IPS DF 19.7 (cell line): Measurements from ENCODE around the gene EFCC1.
"Not testable (repeated sequence)": the region's sequence is repeated elsewhere in the genome, so short reads cannot be mapped to it uniquely, and the experiment has no call there.

Experiments used
- DNase-seq: peaks from one replicate; pipeline ENCODE4 v3.0.0-alpha.2; 2013; ENCODE audit warnings: low read depth, low spot score

Gene EFCC1

DNA sequence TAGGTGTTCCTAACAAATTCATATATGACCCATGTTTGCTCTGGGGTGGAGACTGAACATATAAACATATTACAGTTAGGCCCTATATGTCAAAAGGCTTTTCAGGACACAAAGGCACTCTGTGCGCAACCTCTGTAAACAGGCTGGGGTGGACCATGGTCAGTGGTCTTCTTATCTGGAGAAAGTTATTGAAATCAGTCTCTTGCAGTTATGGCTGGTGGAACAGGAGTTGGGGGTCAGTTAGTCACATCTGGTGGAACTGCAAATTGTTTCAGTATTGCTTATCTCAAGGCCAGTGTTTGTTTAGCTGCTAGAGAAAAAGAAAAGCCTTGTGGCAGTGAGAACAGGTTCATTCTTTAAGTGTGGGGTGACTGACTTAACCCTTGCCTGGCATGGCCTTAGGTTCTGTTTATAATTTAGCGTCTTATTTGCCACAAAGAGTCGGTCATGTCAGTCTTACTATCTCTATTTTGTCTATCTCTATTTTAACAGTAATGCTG, 53.6 kb downstream of the EFCC1 start:
- no peak for DNase-seq

- DNase-seq, result no peak
Measured at GRCh38 chr3:129056451-129057173, 55.5 kb downstream of the EFCC1 start.

GRCh38 chr3:129057249-129057648, 56.1 kb downstream of the EFCC1 start:
- no peak for DNase-seq

DNA sequence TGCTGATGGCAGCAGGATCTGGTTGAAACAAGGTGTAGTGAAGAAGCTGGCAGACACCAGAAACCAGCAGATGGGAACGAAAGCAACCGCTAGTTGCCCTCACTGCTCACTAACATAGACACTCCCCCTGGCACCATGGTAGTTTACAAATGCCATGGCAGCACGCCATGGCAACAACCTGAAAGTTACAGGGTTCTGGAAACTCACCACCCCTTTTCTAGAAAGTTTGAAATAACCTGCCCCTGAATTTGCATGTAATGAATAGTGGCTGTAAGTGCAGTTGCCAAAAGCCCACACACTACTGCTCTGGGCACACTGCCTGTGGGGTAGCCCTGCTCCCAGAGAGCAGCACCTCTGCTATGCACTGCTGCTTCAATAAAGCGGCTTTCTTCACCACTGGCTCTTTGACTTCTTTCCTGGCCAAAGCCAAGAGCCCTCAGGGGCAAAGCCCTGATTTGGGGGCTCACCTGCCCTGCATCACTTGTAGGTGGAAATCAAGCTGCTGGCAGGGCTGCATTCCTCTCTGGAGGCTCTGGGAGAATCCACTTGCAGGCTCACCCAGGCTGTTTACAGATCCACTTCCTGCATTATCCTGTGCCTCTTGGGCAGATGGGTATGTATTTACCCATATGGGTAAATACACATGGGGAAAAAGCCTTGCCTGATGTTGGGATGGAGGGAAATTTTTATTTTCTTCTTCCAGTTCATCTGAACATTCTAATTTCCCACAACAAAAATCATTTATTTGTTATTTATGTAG, 57.5 kb downstream of the EFCC1 start:
- no peak for DNase-seq

DNA sequence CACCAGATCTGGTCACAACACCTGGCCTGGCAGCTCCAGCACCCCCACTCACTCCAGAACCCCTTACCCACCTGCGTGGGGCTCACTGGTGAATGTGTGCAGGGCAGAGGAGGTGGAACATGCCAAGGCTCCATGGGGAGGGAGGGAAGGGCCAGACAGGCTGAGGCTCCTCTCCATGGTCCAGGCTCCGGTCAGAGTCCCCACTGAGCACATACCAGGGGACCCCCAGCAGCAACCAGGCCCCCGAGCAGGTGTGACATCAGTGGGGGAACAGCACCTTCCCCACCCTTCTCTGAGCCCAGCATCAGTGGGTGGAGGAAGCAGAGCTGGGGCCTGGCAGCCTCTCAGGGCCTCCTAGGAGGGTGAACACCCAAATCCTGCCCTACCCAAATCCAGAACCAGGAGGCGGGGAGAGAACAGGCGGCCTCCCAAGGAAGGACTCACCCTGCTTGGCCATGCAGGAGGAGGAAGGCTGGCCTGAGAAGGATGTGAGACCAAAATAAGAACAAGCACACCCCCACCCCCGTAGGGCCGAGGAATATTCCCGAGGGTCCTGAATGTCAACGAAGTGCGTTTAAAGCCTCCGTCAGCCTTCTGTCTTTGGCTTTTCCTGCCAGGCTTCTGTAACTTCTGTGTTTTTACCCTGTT, 58.3 kb downstream of the EFCC1 start:
- DNase-seq, result no peak

DNA sequence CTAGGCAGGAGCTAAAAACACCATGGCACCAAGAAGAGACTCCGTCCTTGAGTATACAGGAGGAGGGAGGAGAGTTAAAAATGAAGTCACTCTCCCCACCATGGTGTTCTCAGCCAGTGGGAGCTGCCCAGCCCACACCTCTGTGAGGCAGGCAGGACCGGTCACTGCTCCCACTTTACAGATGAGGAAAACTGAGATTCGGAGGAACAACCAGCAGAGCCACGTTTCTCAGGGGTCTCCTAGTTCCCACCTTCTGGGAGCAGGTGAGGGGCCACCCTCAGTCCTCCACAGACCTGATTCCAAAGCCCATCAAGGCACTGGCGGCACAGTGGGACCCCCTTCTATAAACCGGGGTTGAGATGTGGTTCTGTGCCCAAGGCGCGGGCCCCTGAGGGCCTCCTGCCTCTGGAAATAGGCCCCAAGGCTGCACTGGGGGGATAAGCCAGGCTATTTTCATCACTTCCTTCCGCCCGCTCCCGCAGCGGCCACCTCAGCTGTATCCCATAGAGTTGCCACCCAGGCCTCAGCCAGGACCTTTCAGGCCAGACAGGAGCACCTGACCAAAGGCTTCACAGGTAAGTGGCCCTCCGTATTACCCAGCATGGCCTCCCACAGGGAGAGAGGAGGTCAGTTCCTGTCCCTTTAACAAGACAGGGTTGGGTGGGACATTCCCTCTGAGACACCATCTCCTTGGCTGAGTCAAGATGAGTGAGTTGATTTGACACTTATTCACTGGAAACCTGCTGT, 59.3 kb downstream of the EFCC1 start, which contains the start of gene GP9:
GP9 (plus strand) TSS at position 504 of the 747 bp plus-strand sequence. CDS start 961 bp downstream, outside the sequence.
- no peak for DNase-seq

- DNase-seq, result no peak
Measured at GRCh38 chr3:129061023-129061887, 60.2 kb downstream of the EFCC1 start.

DNA sequence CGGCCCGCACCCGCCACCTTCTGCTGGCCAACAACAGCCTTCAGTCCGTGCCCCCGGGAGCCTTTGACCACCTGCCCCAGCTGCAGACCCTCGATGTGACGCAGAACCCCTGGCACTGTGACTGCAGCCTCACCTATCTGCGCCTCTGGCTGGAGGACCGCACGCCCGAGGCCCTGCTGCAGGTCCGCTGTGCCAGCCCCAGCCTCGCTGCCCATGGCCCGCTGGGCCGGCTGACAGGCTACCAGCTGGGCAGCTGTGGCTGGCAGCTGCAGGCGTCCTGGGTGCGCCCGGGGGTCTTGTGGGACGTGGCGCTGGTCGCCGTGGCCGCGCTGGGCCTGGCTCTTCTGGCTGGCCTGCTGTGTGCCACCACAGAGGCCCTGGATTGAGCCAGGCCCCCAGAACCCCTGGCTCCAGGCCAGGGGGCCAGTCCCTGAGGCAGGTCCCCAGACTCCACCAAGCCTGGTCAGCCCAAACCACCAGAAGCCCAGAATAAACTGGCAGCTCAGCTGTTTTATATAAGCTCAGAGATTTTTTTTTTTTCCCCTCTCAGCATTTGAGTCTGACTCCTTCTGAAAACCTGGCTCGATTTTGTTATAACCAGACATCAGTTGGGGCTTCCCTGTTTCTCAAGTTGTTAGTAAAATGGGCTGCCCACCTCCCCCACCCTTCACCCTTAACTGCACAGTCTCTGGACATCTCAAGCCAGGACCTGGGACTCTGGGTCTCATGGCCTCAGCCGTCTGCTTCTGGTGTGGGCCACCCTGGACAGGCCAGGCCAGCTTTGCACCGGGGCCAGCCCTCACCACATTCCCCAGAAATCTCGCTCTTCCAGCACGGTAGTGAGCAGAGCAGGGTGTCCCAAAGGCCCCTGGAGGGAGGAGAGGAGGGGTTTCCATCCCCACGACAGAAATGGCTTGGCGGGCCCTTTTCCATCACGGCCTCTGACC, 61.1 kb downstream of the EFCC1 start:
- no peak for DNase-seq

- no peak for DNase-seq
Measured at GRCh38 chr3:129063091-129063640, 62.1 kb downstream of the EFCC1 start.

DNA sequence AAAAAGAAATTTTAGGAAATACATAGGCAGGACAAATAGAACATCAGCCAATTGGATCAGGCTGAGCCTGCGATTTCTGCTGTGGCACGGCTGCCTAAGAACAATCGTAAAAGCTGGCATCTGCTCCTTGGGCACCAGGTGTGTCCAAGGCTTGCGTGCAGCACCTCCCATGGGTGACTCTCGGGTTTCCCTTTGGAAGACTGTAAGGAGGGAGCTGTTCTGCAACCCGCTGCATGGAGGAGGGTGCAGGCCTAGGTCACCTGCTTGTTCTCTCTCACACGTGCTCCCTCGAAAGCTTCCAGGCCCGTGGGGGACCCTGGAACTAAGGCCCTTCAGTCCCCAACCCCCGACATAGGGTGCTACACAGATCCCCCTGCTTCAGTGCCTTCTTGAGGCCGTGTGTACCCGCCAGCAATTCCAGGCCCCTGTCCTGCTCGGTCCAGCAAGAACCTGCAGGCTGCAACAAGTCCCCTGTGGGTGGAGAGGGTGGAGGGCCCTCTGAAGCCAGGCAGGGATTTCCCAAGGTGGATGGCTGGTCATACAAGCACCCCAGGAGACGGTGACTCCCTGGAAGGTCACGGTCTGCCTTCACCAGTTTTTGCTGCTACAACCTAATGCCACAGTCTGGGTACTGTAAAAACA, 62.9 kb downstream of the EFCC1 start:
- no peak for DNase-seq

DNA sequence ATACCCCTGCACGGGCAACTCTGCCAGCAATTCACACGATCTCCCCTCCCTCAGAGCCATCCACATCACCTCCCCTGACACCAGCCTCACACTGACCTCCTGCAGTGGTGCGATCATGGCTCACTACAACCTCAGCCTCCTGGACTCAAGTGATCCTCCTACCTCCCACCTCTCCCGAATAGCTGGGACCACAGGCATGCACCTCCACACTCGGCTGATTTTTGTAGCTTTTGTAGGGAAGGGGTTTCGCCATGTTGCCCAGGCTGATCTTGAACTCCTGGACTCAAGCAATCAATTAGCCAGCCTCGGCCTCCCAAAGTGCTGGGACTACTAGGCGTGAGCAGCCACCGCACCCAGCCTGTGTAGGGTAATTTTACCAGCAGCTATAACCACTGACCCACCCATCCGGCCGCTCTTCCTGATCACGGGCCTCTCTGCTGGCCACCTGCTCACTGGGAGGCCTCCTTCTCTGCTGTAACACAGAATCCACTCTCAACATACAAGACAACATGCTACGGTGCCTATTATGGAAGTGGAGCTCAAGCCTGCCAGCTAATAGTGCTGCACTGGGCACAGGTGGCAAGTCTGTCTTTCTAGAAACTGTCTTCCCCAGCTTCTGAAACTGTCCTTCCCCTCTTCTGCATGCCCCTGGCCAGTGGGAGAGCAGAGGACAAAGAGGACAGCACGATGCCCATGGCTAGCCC, 64.1 kb downstream of the EFCC1 start:
- no peak for DNase-seq

DNA sequence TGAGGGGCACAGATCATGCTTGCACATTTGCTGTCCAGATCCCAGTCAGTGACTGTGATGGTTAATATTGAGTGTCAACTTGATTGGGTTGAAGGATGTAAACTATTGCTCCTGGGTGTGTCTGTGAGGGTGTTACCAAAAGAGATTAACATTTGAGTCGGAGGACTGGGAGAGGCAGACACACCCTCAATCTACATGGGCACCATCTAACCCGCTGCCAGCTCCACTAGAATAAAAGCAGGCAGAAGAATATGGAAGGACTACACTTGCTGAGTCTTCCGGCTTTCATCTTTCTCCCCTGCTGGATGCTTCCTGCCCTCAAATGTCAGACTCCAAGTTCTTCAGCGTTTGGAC, 64.6 kb downstream of the EFCC1 start:
- DNase-seq, result no peak

DNA sequence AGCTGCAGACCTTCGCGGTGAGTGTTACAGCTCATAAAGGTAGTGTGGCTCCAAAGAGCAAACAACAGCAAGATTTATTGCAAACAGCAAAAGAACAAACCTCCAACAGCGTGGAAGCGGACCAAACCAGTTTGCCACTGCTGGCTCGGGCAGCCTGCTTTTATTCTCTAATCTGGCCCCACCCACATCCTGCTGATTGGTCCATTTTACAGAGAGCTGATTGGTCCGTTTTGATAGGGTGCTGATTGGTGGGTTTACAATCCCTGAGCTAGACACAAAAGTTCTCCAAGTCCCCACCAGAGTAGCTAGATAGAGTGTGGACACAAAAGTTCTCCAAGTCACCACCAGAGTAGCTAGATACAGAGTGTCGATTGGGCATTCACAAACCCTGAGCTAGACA, 66.6 kb downstream of the EFCC1 start:
- DNase-seq, result not testable (repeated sequence)

DNA sequence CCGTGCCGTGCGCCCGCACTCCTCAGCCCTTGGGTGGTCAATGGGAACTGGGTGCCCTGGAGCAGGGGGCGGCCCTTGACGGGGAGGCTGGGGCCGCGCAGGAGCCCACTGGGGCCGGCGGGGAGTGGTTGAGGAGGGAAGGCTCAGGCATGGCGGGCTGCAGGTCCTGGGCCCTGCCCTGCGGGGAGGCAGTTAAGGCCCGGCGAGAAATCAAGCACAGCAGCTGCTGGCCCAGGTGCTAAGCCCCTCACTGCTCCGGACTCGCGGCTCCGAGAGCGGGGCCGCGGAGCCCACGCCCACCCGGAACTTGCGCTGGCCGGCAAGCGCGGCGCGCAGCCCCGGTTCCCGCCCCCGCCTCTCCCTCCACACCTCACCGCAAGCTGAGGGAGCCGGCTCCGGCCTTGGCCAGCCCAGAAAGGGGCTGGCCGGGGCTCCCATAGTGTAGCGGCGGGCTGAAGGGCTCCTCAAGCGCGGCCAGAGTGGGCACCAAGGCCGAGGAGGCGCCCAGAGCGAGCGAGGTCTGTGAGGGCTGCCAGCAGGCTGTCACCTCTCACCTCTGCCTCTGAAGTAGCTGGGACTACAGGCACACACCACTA, 67.3 kb downstream of the EFCC1 start:
- DNase-seq, result no peak

GRCh38 chr3:129069313-129070085, 68.4 kb downstream of the EFCC1 start:
- DNase-seq, result not testable (repeated sequence)

DNA sequence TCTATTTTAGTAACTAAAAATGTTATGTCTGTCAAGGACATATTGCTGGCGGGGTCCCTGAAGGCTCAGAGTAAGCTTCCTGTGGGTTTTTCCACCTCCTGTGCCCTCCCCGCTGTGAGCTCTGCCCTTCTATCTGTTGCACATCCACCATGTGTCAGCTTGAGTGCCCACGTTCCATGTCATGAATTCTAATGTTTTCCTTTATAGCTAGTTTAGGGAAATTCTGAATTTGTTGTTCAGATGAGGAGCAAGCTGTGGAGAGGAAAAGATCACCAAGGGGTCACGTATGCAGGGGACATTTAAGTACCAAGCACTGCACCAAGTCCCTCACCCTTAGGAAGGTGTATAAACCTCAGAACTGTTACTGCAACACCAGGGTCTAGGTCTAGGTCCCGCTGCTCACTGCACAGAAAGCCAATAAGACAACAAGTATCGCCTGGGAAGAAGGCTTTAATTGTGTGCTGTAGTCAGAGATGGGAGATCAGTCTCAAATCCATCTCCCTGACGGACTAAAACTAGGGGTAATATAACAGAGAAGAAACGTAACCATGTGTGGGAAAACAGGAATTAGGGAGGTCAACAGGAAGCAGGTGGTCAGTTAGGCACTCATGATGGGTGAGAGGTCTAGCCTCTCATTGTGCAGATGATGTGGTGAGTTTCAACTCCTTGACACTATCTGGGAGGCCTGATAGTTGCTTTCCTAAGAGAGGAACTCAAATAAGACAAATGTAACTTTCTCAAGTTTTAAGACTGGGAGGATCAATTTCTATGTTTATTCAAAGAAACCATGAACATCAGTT, 69.2 kb downstream of the EFCC1 start:
- DNase-seq, result no peak
